HepG2 (cell line): Measurements from ENCODE around the gene CAPZB. TPM values are rescaled to one million over a fixed set of nuclear protein-coding genes. Genes with fewer than 3 reads are reported as not detected.

Experiments
- ASH2L ChIP-seq: fragments of 300-600, 200-600 bp; sonication (generic); IDR thresholded peaks from 2 replicates; pipeline ENCODE4 v1.7.0; 2017; ENCODE audit warnings: low read depth, mild to moderate bottlenecking, moderate library complexity, mixed read lengths, low read length; ENCODE audit not compliant: insufficient read length
- GLI4 ChIP-seq: sonication (generic); formaldehyde crosslinking; IDR thresholded peaks from 2 replicates; pipeline ENCODE4 v1.5.1; 2020; ENCODE audit warnings: missing genetic modification reagents, mild to moderate bottlenecking, moderate library complexity, borderline replicate concordance
- MIXL1 ChIP-seq: IDR thresholded peaks from 2 replicates; pipeline ENCODE4 v1.6.1; 2016
- PHF8 ChIP-seq: sonication (generic); formaldehyde crosslinking; IDR thresholded peaks from 2 replicates; pipeline ENCODE4 v1.5.0; 2020; ENCODE audit warnings: missing genetic modification reagents
- SRF ChIP-seq: IDR thresholded peaks from 2 replicates; pipeline ENCODE4 v1.6.1; 2011; ENCODE audit warnings: mild to moderate bottlenecking, low read depth, low read length, moderate library complexity
- polyA plus RNA-seq, 8 experiments: library from polyadenylated mRNA; depleted of rRNA in 3 of 8; stranded (reverse) in 7 of 8; unstranded in 1 of 8; fragments of >200 nt; fragmentation: Illumina TruSeq in 4 of 8; extraction: Trizol in 4 of 8; gene quantifications; 2 replicates each; pipeline versions ENCODE4 v1.2.1 to v1.2.3, GENCODE V29; 2011 to 2016; ENCODE audit warnings: low read depth in 4 of 8, missing spikeins in 1 of 8, mixed read lengths in 1 of 8; ENCODE audit not compliant: insufficient read depth in 1 of 8
- total RNA-seq, 5 experiments: library from RNA; depleted of rRNA; stranded (reverse); fragments of >200 nt; fragmentation: Illumina TruSeq; extraction: Trizol; gene quantifications; 2 replicates each; pipeline ENCODE4 v1.2.3, GENCODE V29; 2016; ENCODE audit warnings: low read depth in 1 of 5
- TF ChIP-seq, protein P1 (sequence below): sonication (generic); formaldehyde crosslinking; IDR thresholded peaks from 2 replicates; pipeline ENCODE4 v1.5.1; 2020; ENCODE audit warnings: mild to moderate bottlenecking, missing genetic modification reagents, borderline replicate concordance
- TF ChIP-seq, protein P2 (sequence below): sonication (generic); formaldehyde crosslinking; IDR thresholded peaks from 2 replicates; pipeline ENCODE4 v1.9.0; 2021; ENCODE audit warnings: mild to moderate bottlenecking, missing genetic modification reagents
- TF ChIP-seq, protein P3 (sequence below): IDR thresholded peaks from 2 replicates; pipeline ENCODE4 v1.6.1; 2016; ENCODE audit warnings: mild to moderate bottlenecking, missing biosample characterization, missing genetic modification reagents
- TF ChIP-seq, protein P4 (sequence below): sonication (generic); formaldehyde crosslinking; IDR thresholded peaks from 2 replicates; pipeline ENCODE4 v1.4.0; 2020; ENCODE audit warnings: missing genetic modification reagents, low read depth, mild to moderate bottlenecking, borderline replicate concordance
- TF ChIP-seq, protein P5 (sequence below): sonication (generic); IDR thresholded peaks from 2 replicates; pipeline ENCODE4 v1.6.1; 2016; ENCODE audit warnings: low read depth, borderline replicate concordance
- TF ChIP-seq, protein P6 (sequence below): sonication (generic); formaldehyde crosslinking; IDR thresholded peaks from 2 replicates; pipeline ENCODE4 v1.8.1; 2023; ENCODE audit warnings: missing genetic modification reagents, inconsistent platforms, borderline replicate concordance

CAPZB gene
- total and polyA plus RNA-seq, 2 of the 13 experiments (the other 11 are each of a cell fraction or from before 2014, with no cell fraction given): 58.9 to 76.9 TPM

DNA sequence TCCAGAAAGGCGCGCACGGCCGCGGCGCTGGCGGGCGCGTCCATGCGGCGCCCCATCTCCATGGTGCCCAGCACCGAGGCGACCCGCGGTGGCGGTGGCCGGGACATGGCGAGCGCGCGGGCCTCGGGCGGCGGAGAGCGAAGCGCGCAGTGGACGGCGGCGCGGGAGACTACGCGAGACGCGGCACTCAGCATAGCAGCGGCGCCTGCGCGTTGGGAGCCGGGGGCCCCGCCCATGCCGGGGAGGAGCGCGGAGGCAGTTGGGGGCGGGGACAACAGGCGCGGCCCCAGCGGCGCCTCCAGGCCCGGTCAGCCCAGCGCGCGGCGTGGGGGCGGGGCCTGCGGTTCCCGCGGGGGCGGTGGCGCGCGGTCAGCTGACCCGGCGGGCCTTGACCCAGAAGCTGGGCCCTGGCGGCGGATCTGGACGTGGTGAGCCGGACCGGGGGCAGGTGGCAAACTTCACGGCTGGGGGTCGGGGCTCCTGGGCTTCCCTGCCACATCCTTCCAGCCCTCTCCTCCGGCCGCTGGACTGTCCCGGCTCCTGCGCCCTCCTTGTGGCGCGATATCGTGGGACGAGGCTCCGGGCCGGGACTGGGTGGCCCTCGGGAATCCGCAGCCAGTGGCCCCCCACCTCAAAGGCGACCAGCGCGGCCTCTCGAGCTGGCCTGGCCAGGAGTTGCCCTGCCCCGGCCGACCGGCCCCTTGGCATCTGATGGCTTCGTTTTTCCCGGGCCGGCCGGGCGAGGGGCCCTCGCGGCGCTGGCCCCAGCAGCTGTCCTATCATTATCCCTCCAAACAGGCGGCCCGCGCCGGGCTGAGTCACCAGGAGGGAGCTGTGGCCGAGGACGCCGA lies 173.2 kb downstream of the CAPZB start, which contains the start of the genes AKR7A2 and SLC66A1 (continued):
- TF ChIP-seq, protein P1, sequence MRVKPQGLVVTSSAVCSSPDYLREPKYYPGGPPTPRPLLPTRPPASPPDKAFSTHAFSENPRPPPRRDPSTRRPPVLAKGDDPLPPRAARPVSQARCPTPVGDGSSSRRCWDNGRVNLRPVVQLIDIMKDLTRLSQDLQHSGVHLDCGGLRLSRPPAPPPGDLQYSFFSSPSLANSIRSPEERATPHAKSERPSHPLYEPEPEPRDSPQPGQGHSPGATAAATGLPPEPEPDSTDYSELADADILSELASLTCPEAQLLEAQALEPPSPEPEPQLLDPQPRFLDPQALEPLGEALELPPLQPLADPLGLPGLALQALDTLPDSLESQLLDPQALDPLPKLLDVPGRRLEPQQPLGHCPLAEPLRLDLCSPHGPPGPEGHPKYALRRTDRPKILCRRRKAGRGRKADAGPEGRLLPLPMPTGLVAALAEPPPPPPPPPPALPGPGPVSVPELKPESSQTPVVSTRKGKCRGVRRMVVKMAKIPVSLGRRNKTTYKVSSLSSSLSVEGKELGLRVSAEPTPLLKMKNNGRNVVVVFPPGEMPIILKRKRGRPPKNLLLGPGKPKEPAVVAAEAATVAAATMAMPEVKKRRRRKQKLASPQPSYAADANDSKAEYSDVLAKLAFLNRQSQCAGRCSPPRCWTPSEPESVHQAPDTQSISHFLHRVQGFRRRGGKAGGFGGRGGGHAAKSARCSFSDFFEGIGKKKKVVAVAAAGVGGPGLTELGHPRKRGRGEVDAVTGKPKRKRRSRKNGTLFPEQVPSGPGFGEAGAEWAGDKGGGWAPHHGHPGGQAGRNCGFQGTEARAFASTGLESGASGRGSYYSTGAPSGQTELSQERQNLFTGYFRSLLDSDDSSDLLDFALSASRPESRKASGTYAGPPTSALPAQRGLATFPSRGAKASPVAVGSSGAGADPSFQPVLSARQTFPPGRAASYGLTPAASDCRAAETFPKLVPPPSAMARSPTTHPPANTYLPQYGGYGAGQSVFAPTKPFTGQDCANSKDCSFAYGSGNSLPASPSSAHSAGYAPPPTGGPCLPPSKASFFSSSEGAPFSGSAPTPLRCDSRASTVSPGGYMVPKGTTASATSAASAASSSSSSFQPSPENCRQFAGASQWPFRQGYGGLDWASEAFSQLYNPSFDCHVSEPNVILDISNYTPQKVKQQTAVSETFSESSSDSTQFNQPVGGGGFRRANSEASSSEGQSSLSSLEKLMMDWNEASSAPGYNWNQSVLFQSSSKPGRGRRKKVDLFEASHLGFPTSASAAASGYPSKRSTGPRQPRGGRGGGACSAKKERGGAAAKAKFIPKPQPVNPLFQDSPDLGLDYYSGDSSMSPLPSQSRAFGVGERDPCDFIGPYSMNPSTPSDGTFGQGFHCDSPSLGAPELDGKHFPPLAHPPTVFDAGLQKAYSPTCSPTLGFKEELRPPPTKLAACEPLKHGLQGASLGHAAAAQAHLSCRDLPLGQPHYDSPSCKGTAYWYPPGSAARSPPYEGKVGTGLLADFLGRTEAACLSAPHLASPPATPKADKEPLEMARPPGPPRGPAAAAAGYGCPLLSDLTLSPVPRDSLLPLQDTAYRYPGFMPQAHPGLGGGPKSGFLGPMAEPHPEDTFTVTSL (CRISPR knock-in tag): no peak; the same call in 1 of the 2 replicates
- TF ChIP-seq GLI4 (CRISPR knock-in tag) (peak; percentile 61; the same call in 1 of the 2 replicates), SRF (0 out of 2 replicates have a peak, but pooled peaks have one; percentile 19), PHF8 (peak; percentile 82), ASH2L (peak; percentile 42), MIXL1 (CRISPR knock-in tag) (no peak)
- TF ChIP-seq, protein P2, sequence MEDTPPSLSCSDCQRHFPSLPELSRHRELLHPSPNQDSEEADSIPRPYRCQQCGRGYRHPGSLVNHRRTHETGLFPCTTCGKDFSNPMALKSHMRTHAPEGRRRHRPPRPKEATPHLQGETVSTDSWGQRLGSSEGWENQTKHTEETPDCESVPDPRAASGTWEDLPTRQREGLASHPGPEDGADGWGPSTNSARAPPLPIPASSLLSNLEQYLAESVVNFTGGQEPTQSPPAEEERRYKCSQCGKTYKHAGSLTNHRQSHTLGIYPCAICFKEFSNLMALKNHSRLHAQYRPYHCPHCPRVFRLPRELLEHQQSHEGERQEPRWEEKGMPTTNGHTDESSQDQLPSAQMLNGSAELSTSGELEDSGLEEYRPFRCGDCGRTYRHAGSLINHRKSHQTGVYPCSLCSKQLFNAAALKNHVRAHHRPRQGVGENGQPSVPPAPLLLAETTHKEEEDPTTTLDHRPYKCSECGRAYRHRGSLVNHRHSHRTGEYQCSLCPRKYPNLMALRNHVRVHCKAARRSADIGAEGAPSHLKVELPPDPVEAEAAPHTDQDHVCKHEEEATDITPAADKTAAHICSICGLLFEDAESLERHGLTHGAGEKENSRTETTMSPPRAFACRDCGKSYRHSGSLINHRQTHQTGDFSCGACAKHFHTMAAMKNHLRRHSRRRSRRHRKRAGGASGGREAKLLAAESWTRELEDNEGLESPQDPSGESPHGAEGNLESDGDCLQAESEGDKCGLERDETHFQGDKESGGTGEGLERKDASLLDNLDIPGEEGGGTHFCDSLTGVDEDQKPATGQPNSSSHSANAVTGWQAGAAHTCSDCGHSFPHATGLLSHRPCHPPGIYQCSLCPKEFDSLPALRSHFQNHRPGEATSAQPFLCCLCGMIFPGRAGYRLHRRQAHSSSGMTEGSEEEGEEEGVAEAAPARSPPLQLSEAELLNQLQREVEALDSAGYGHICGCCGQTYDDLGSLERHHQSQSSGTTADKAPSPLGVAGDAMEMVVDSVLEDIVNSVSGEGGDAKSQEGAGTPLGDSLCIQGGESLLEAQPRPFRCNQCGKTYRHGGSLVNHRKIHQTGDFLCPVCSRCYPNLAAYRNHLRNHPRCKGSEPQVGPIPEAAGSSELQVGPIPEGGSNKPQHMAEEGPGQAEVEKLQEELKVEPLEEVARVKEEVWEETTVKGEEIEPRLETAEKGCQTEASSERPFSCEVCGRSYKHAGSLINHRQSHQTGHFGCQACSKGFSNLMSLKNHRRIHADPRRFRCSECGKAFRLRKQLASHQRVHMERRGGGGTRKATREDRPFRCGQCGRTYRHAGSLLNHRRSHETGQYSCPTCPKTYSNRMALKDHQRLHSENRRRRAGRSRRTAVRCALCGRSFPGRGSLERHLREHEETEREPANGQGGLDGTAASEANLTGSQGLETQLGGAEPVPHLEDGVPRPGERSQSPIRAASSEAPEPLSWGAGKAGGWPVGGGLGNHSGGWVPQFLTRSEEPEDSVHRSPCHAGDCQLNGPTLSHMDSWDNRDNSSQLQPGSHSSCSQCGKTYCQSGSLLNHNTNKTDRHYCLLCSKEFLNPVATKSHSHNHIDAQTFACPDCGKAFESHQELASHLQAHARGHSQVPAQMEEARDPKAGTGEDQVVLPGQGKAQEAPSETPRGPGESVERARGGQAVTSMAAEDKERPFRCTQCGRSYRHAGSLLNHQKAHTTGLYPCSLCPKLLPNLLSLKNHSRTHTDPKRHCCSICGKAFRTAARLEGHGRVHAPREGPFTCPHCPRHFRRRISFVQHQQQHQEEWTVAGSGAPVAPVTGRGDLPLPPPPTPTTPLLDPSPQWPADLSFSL (CRISPR knock-in tag): no peak
- TF ChIP-seq, protein P3, sequence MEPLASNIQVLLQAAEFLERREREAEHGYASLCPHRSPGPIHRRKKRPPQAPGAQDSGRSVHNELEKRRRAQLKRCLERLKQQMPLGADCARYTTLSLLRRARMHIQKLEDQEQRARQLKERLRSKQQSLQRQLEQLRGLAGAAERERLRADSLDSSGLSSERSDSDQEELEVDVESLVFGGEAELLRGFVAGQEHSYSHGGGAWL (CRISPR knock-in tag): peak; percentile 50; the same call in 1 of the 2 replicates
- TF ChIP-seq, protein P4, sequence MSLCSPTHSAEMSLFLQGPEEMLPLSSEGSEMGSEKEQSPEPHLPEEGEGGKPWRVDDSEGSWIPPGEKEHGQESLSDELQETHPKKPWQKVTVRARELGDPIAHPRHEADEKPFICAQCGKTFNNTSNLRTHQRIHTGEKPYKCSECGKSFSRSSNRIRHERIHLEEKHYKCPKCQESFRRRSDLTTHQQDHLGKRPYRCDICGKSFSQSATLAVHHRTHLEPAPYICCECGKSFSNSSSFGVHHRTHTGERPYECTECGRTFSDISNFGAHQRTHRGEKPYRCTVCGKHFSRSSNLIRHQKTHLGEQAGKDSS (CRISPR knock-in tag): peak; percentile 23; the same call in 1 of the 2 replicates
- TF ChIP-seq, protein P5, sequence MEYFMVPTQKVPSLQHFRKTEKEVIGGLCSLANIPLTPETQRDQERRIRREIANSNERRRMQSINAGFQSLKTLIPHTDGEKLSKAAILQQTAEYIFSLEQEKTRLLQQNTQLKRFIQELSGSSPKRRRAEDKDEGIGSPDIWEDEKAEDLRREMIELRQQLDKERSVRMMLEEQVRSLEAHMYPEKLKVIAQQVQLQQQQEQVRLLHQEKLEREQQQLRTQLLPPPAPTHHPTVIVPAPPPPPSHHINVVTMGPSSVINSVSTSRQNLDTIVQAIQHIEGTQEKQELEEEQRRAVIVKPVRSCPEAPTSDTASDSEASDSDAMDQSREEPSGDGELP: peak; percentile 86
- TF ChIP-seq, protein P6, sequence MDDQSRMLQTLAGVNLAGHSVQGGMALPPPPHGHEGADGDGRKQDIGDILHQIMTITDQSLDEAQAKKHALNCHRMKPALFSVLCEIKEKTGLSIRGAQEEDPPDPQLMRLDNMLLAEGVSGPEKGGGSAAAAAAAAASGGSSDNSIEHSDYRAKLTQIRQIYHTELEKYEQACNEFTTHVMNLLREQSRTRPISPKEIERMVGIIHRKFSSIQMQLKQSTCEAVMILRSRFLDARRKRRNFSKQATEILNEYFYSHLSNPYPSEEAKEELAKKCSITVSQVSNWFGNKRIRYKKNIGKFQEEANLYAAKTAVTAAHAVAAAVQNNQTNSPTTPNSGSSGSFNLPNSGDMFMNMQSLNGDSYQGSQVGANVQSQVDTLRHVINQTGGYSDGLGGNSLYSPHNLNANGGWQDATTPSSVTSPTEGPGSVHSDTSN (CRISPR knock-in tag): no peak
